SK-N-SH (cell line): ENCODE results near the gene HAPLN2. TPM values are rescaled to one million over a fixed set of nuclear protein-coding genes. Genes with fewer than 3 reads are reported as not detected.

Experiments used
- CTCF ChIA-PET: fragments of 300-600, 350-600 bp; formaldehyde crosslinking; extraction: SDS; loops from one replicate; lab custom pipeline; 2021; lab: Yijun Ruan, JAX
- POLR2A ChIA-PET: fragments of 350-600 bp; sonication (Branson Sonifier 250); formaldehyde crosslinking; extraction: SDS; loops from one replicate; lab custom pipeline; 2020; ENCODE audit warnings: antibody characterized with exemption, inconsistent platforms; lab: Yijun Ruan, JAX
- DNase-seq: peaks from one replicate; pipeline ENCODE4 v3.0.0; 2012
- H2AFZ ChIP-seq: fragments of 200-600 bp; sonication (generic); 2 replicates; pipeline ENCODE4 v1.8.1; 2016; ENCODE audit warnings: antibody characterized with exemption, mild to moderate bottlenecking, low read depth
- H3F3A ChIP-seq: fragments of 200-600 bp; sonication (generic); replicated peaks from 2 replicates; pipeline ENCODE3; 2016; ENCODE audit warnings: antibody characterized with exemption, mild to moderate bottlenecking; ENCODE audit not compliant: insufficient read depth
- H3K27ac ChIP-seq, 2 experiments: fragments of 200-500 bp in 1 of 2; fragments of 200-600 bp in 1 of 2; sonication (Bioruptor generic) in 1 of 2; sonication (generic), shearing (Covaris generic) in 1 of 2; 2 replicates each; pipeline versions ENCODE4 v1.5.1 to v1.6.1; 2014 to 2016; ENCODE audit warnings: low read depth in 2 of 2, inconsistent platforms in 1 of 2, low read length in 1 of 2, mild to moderate bottlenecking in 1 of 2, mixed read lengths in 1 of 2
- H3K27me3 ChIP-seq: fragments of 200-600 bp; sonication (generic), shearing (Covaris generic); 2 replicates; pipeline ENCODE4 v1.6.1; 2016; ENCODE audit warnings: mixed run types; ENCODE audit not compliant: insufficient read depth
- H3K36me3 ChIP-seq, 2 experiments: fragments of 200-500 bp in 1 of 2; fragments of 200-600 bp in 1 of 2; sonication (Bioruptor generic) in 1 of 2; sonication (generic) in 1 of 2; replicated peaks in 1 of 2; 2 replicates each; pipeline versions ENCODE3 to v1.5.1; 2014 to 2016; ENCODE audit warnings: low read length in 1 of 2, mild to moderate bottlenecking in 1 of 2; ENCODE audit not compliant: insufficient read depth in 2 of 2, control insufficient read depth in 1 of 2
- H3K4me1 ChIP-seq, 2 experiments: fragments of 200-500 bp in 1 of 2; fragments of 200-600 bp in 1 of 2; sonication (Bioruptor generic) in 1 of 2; sonication (generic), shearing (Covaris generic) in 1 of 2; 2 replicates each; pipeline versions ENCODE4 v1.5.1 to v1.6.1; 2014 to 2016; ENCODE audit warnings: low read depth in 1 of 2, low read length in 1 of 2, mixed run types in 1 of 2; ENCODE audit not compliant: insufficient read depth in 2 of 2, control insufficient read depth in 1 of 2
- H3K4me2 ChIP-seq: fragments of 200-600 bp; sonication (generic), shearing (Covaris generic); 2 replicates; pipeline ENCODE4 v1.6.1; 2017; ENCODE audit warnings: mixed run types
- H3K4me3 ChIP-seq, 2 experiments: fragments of 200-500 bp in 1 of 2; fragments of 200-600 bp in 1 of 2; sonication (Bioruptor generic) in 1 of 2; sonication (generic), shearing (Covaris generic) in 1 of 2; 2 replicates each; pipeline versions ENCODE4 v1.5.1 to v1.8.1; 2014 to 2016; ENCODE audit warnings: low read depth in 2 of 2, inconsistent platforms in 1 of 2, low read length in 1 of 2, mild to moderate bottlenecking in 1 of 2, mixed read lengths in 1 of 2, moderate library complexity in 1 of 2
- H3K79me2 ChIP-seq: fragments of 200-600 bp; sonication (generic); 2 replicates; pipeline ENCODE4 v1.8.1; 2017; ENCODE audit warnings: mild to moderate bottlenecking; ENCODE audit not compliant: insufficient read depth
- H3K9ac ChIP-seq: fragments of 200-600 bp; sonication (generic); 2 replicates; pipeline ENCODE4 v1.6.1; 2017; ENCODE audit warnings: mixed run types
- H3K9me2 ChIP-seq: fragments of 200-600 bp; sonication (generic); 2 replicates; pipeline ENCODE4 v1.6.1; 2017; ENCODE audit warnings: mixed run types
- H3K9me3 ChIP-seq: fragments of 200-600 bp; sonication (generic); 2 replicates; pipeline ENCODE4 v1.6.1; 2017; ENCODE audit warnings: mixed run types, mild to moderate bottlenecking, moderate library complexity
- H4K20me1 ChIP-seq: fragments of 200-600 bp; sonication (generic); 2 replicates; pipeline ENCODE4 v1.6.1; 2017; ENCODE audit warnings: mild to moderate bottlenecking, mixed run types; ENCODE audit not compliant: insufficient read depth
- CHD2 ChIP-seq: fragments of 150-350 bp; IDR thresholded peaks from 2 replicates; pipeline ENCODE4 v1.6.1; 2018; ENCODE audit warnings: low read length; ENCODE audit not compliant: partially characterized antibody
- FOSL2 ChIP-seq: IDR thresholded peaks from 2 replicates; pipeline ENCODE4 v1.4.0; 2012; ENCODE audit warnings: low read depth, mild to moderate bottlenecking, moderate library complexity, borderline replicate concordance
- FOXJ3 ChIP-seq: sonication (generic); formaldehyde crosslinking; IDR thresholded peaks from 2 replicates; pipeline ENCODE4 v1.5.1; 2020; ENCODE audit warnings: mild to moderate bottlenecking, missing genetic modification reagents
- GATA2 ChIP-seq: sonication (generic); formaldehyde crosslinking; IDR thresholded peaks from 2 replicates; pipeline ENCODE4 v1.5.0; 2020; ENCODE audit warnings: mild to moderate bottlenecking, missing genetic modification reagents
- IRF3 ChIP-seq: fragments of 150-350 bp; IDR thresholded peaks from 2 replicates; pipeline ENCODE4 v1.6.1; 2016; ENCODE audit warnings: mild to moderate bottlenecking, low read depth, low read length
- JUND ChIP-seq: IDR thresholded peaks from 2 replicates; pipeline ENCODE4 v1.4.0; 2012
- MAX ChIP-seq: IDR thresholded peaks from 2 replicates; pipeline ENCODE4 v1.4.0; 2012; ENCODE audit warnings: low read depth
- MEF2A ChIP-seq: IDR thresholded peaks from 2 replicates; pipeline ENCODE4 v1.4.0; 2012; ENCODE audit warnings: low read depth, borderline replicate concordance
- MXI1 ChIP-seq: IDR thresholded peaks from 2 replicates; pipeline ENCODE4 v1.6.1; 2012; ENCODE audit warnings: mild to moderate bottlenecking, low read depth, low read length, improper control_type of control experiment
- NFIC ChIP-seq: IDR thresholded peaks from 2 replicates; pipeline ENCODE4 v1.4.0; 2012; ENCODE audit warnings: borderline replicate concordance
- POLR2AphosphoS5 ChIP-seq: IDR thresholded peaks from 2 replicates; pipeline ENCODE4 v1.6.1; 2012; ENCODE audit warnings: low read depth, low read length
- RXRA ChIP-seq: IDR thresholded peaks from 2 replicates; pipeline ENCODE4 v1.4.0; 2012; ENCODE audit warnings: low read depth, mild to moderate bottlenecking, borderline replicate concordance
- SMC3 ChIP-seq: IDR thresholded peaks from 2 replicates; pipeline ENCODE4 v1.6.1; 2012; ENCODE audit warnings: low read depth, low read length, improper control_type of control experiment
- TAF1 ChIP-seq: IDR thresholded peaks from 2 replicates; pipeline ENCODE4 v1.6.1; 2012; ENCODE audit warnings: low read depth, mild to moderate bottlenecking, low read length, moderate library complexity, borderline replicate concordance
- USF1 ChIP-seq: IDR thresholded peaks from 2 replicates; pipeline ENCODE4 v1.4.0; 2012; ENCODE audit warnings: low read depth, borderline replicate concordance
- USF2 ChIP-seq: fragments of 150-350 bp; IDR thresholded peaks from 2 replicates; pipeline ENCODE4 v1.6.1; 2017; ENCODE audit warnings: antibody characterized with exemption, low read length, low read depth, borderline replicate concordance
- ZBTB33 ChIP-seq: IDR thresholded peaks from 2 replicates; pipeline ENCODE4 v1.4.0; 2012; ENCODE audit warnings: low read depth, borderline replicate concordance
- WGBS: methylation state at CpG from one replicate; pipeline ENCODE4 v1.1.6; 2017; ENCODE audit warnings: low lambda C conversion rate; 5-methylcytosine and 5-hydroxymethylcytosine counted together
- polyA plus RNA-seq, 3 experiments: library from polyadenylated mRNA; depleted of rRNA; stranded (reverse); fragments of >200 nt; gene quantifications; 2 replicates each; pipeline ENCODE4 v1.2.3, GENCODE V29; 2012

HAPLN2 gene
- polyA plus RNA-seq, 1 of the 3 experiments (the other 2 are of a cell fraction): 0.20 TPM

GRCh38 chr1:156660752-156661112 is 41.5 kb downstream of the HAPLN2 start (continued):
- TF ChIP-seq POLR2AphosphoS5: no peak
- no peak for TF ChIP-seq JUND
- TF ChIP-seq CHD2: no peak
- TF ChIP-seq FOXJ3 (CRISPR knock-in tag): no peak; the same call in 1 of the 2 replicates
- no peak for TF ChIP-seq FOSL2
- no peak for TF ChIP-seq USF2
- no peak for TF ChIP-seq MAX
- TF ChIP-seq GATA2: no peak
- no peak for TF ChIP-seq RXRA

GRCh38 chr1:156662005-156662799 is 43.0 kb downstream of the HAPLN2 start:
- TF ChIP-seq MEF2A (no peak), MAX (no peak), SMC3 (no peak), IRF3 (no peak), FOSL2 (no peak), TAF1 (no peak), USF1 (no peak), JUND (no peak), NFIC (no peak), ZBTB33 (no peak), POLR2AphosphoS5 (no peak), MXI1 (no peak)
- H3K27me3 ChIP-seq: no peaks in the 10 kb centered on the region
- WGBS: 67% methylated on average over 11 of the region's 12 CpGs
- no peaks in the 10 kb centered on the region for H4K20me1 ChIP-seq
- H3K9me2 ChIP-seq: no peaks in the 10 kb centered on the region
- H2AFZ ChIP-seq: peak overlapping the region; percentile 30; the same call in 1 of the 2 replicates
- peaks cover 34 to 48% of the 10 kb centered on the region in 2 experiments; a peak in 3 of 4 replicates for H3K4me1 ChIP-seq
- no peaks in the 10 kb centered on the region for H3K36me3 ChIP-seq
- no peaks in the 10 kb centered on the region for H3K9me3 ChIP-seq
- H3F3A ChIP-seq: peaks cover 21% of the 10 kb centered on the region
- ChIA-PET POLR2A (interaction anchor here (1.2 to 3.6 kb wide), 2 partner anchors 14 to 27 kb away, joined by 4 to 36 read pairs; partner anchors contain the start of gene NES), CTCF (interaction anchor here (1.3 to 13.1 kb wide), 5 partner anchors 20 to 217 kb away, joined by 4 to 682 read pairs (median 252); partner anchors contain the start of genes BCAN, HAPLN2, ISG20L2 and METTL25B)
- H3K4me3 ChIP-seq: no peak overlapping the region
- DNase-seq: no peak
- H3K4me2 ChIP-seq: peak overlapping the region; percentile 82
- peak overlapping the region; percentile 58 for H3K9ac ChIP-seq
- H3K79me2 ChIP-seq: no peaks in the 10 kb centered on the region
- peak overlapping the region; percentile 72 to 87 for H3K27ac ChIP-seq
